ENCODE data around the gene AQP12B.

AQP12B gene

DNA sequence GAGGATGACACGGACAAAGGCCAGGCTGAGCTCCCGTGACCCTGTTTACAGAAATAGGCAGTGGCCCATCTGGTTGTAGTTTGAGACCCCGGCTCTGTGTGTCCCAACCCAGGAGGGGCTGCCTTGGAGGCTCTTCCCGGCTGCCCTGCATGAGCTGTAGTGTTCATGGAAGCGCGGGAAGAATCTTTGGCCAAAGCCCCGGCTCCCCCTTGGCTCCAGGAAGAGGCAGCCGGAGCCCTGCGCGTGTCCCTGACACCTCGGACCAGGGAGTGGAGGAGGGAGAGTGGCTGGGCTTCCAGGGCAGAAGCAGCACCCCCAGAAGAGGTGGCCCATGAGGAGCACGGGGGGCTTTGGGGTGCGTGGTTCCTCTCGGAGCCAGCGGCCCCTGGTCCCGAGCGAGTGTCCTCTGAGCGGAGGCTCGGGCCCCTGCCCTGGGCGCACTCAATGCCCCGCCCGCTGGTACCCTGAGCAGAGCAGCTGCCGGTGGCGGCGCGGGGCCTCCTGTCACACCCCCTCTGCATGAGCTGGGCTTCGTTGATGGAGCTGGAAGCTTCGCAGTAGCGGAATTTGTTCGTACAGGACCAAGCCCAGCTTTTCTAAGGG, 35.7 kb downstream of the AQP12B start:
- Histone ChIP-seq H3K36me3 (replicated peaks) (no peaks in the 10 kb centered on the region), H3K4me3 (ENCODE audit: low read depth, low read length) (no peak overlapping the region), H3K27me3 (replicated peaks) (peaks cover 34% of the 10 kb centered on the region), H3K27ac (no peak overlapping the region)
- in situ Hi-C loops (cut with HindIII; ENCODE audit: low pct_ligation_motif_present, low sequenced_read_pairs): no loop called here
- no peak for DNase-seq
- TF ChIP-seq, protein P1, sequence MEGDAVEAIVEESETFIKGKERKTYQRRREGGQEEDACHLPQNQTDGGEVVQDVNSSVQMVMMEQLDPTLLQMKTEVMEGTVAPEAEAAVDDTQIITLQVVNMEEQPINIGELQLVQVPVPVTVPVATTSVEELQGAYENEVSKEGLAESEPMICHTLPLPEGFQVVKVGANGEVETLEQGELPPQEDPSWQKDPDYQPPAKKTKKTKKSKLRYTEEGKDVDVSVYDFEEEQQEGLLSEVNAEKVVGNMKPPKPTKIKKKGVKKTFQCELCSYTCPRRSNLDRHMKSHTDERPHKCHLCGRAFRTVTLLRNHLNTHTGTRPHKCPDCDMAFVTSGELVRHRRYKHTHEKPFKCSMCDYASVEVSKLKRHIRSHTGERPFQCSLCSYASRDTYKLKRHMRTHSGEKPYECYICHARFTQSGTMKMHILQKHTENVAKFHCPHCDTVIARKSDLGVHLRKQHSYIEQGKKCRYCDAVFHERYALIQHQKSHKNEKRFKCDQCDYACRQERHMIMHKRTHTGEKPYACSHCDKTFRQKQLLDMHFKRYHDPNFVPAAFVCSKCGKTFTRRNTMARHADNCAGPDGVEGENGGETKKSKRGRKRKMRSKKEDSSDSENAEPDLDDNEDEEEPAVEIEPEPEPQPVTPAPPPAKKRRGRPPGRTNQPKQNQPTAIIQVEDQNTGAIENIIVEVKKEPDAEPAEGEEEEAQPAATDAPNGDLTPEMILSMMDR (IDR thresholded peaks at IDR 0.05; ENCODE audit: low read depth, low read length, missing control alignments): no peak

DNA sequence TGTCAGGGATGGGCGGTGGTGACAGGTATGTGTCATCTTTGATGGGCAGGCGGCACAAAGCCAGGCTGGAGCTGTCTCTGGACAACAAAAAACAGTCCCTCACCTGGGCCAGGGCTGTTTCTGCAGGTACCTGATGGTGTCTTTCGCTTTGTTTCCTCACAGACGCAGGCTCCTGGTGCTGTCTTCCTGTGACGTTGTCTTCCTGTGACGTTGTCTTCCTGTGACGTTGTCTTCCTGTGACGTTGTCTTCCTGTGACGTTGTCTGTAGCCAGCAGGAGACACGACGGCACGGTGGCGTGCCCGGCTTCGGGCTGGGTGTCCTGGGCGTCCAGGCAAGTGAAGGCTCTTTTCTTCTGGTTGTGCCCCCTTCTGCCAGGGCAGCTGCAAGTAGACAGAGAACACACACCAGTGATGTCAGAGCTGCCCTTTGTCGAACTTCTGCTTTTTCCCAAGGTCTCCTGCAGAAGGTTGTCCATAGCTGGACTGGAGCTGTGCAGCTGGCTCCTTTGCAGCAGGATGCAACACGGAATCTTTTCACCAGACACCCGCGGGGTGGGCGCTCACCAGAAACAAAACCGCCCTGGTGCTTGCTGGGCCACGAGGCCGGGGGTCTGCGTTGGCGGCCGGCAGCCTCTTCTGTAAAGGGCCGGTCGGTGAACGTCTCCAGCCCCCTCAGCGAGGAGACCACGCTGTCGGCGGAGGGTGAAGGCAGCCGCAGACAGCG, 36.3 kb downstream of the AQP12B start:
- Histone ChIP-seq H3K27ac (no peak overlapping the region), H3K4me3 (ENCODE audit: low read depth, low read length) (no peak overlapping the region), H3K27me3 (replicated peaks) (peaks cover 34% of the 10 kb centered on the region), H3K36me3 (replicated peaks) (no peaks in the 10 kb centered on the region)
- in situ Hi-C loops (cut with HindIII; ENCODE audit: low pct_ligation_motif_present, low sequenced_read_pairs): no loop called here
- TF ChIP-seq, protein P1 (IDR thresholded peaks at IDR 0.05; ENCODE audit: low read depth, low read length, missing control alignments): no peak
- no peak for DNase-seq

DNA sequence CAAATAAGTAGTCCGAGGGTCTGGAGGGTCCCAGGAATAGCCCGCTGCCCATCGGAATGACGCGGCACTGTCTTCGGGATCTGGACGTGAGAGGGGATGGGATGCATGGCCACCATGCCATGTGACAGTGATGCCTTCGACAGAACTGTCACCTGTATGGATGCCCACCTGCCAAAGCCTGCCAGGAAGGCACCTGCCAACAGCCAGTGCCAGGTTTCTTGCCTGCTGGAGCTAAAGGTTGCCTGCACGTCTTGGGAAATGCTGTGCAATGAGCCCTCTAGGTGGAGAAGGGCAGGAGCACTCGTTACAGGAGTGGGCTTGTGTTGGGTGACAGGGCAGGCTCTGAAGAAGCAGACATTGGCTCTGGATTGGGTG, 36.9 kb downstream of the AQP12B start:
- in situ Hi-C loops (cut with HindIII; ENCODE audit: low pct_ligation_motif_present, low sequenced_read_pairs): no loop called here
- no peak overlapping the region for H3K4me3 ChIP-seq (ENCODE audit: low read depth, low read length)
- H3K27me3 ChIP-seq (replicated peaks): peaks cover 34% of the 10 kb centered on the region
- H3K36me3 ChIP-seq (replicated peaks): no peaks in the 10 kb centered on the region
- no peak overlapping the region for H3K27ac ChIP-seq
- DNase-seq: no peak
- TF ChIP-seq, protein P1 (IDR thresholded peaks at IDR 0.05; ENCODE audit: low read depth, low read length, missing control alignments): no peak

DNA sequence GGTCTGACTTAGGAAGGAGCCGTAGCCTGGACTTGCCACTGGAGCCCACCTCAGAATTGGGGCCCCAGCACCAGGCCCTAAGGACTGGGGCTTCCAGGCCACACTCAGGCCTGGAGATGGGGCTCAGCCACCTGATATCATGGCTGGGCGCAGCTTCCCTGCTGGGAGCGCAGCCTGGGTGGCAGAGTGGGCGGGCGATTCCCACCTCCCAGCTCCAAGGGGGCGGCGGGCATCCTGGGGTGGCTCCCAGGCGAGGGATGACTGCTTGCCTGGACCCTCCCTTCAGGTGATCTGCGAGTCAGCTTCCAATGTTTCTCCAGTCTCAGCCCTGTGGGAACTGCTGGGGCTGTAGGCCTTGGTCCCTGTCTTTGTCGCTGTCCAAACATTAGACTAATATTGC, 37.3 kb downstream of the AQP12B start:
- Histone ChIP-seq H3K4me3 (ENCODE audit: low read depth, low read length) (no peak overlapping the region), H3K36me3 (replicated peaks) (no peaks in the 10 kb centered on the region), H3K27me3 (replicated peaks) (peaks cover 34% of the 10 kb centered on the region), H3K27ac (no peak overlapping the region)
- no peak for DNase-seq
- in situ Hi-C loops (cut with HindIII; ENCODE audit: low pct_ligation_motif_present, low sequenced_read_pairs): no loop called here
- TF ChIP-seq, protein P1 (IDR thresholded peaks at IDR 0.05; ENCODE audit: low read depth, low read length, missing control alignments): no peak

DNA sequence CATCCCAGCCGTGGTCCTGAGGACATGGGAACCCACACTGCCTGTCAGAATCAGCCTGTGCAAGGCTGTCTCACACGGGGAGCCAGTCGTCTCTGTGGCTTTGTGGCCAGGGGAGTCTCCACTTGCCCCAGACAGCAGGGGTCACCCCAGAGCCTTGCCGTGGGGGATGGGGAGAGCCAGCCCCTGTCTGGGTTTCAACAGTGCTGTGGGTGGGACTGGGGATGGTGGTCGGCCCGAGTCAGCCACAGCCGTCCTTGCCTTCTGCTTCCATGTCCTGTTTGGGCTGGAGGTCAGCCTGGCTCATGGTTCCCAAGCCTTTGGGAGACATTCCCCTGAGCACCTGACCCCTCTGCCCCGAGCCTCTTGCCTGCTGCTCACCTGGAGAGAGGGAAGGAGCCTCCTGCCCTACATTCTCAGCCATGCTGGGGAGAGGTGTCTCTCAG, 37.8 kb downstream of the AQP12B start:
- in situ Hi-C loops (cut with HindIII; ENCODE audit: low pct_ligation_motif_present, low sequenced_read_pairs): no loop called here
- Histone ChIP-seq H3K36me3 (replicated peaks) (no peaks in the 10 kb centered on the region), H3K27ac (no peak overlapping the region), H3K27me3 (replicated peaks) (peaks cover 34% of the 10 kb centered on the region), H3K4me3 (ENCODE audit: low read depth, low read length) (no peak overlapping the region)
- TF ChIP-seq, protein P1 (IDR thresholded peaks at IDR 0.05; ENCODE audit: low read depth, low read length, missing control alignments): no peak
- DNase-seq: no peak
